WTC11 (cell line): ENCODE measurements around the gene NEDD9.

Source experiments
- ATF1 ChIP-seq: sonication (generic); formaldehyde crosslinking; IDR thresholded peaks from 2 replicates; pipeline ENCODE4 v1.8.1; 2023; ENCODE audit warnings: mild to moderate bottlenecking, moderate library complexity, missing genetic modification reagents
- CBFB ChIP-seq: sonication (generic); formaldehyde crosslinking; IDR thresholded peaks from 2 replicates; pipeline ENCODE4 v1.8.1; 2022; ENCODE audit warnings: mild to moderate bottlenecking, low read depth, missing genetic modification reagents
- CTCF ChIP-seq: fragments of 200-600 bp; IDR thresholded peaks from 2 replicates; pipeline ENCODE4 v1.8.0; 2022; ENCODE audit warnings: antibody characterized with exemption
- E2F5 ChIP-seq: sonication (generic); formaldehyde crosslinking; IDR thresholded peaks from 2 replicates; pipeline ENCODE4 v1.8.1; 2022; ENCODE audit warnings: mild to moderate bottlenecking, moderate library complexity, missing genetic modification reagents
- ELF4 ChIP-seq: sonication (generic); formaldehyde crosslinking; IDR thresholded peaks from 2 replicates; pipeline ENCODE4 v1.8.1; 2022; ENCODE audit warnings: low read depth, mild to moderate bottlenecking, moderate library complexity, missing genetic modification reagents
- IRF2 ChIP-seq: sonication (generic); formaldehyde crosslinking; IDR thresholded peaks from 2 replicates; pipeline ENCODE4 v1.8.0; 2022; ENCODE audit warnings: low read depth, missing genetic modification reagents, borderline replicate concordance
- JUN ChIP-seq: sonication (generic); formaldehyde crosslinking; IDR thresholded peaks from 2 replicates; pipeline ENCODE4 v1.8.0; 2023; ENCODE audit warnings: mild to moderate bottlenecking, missing genetic modification reagents
- KAT7 ChIP-seq: sonication (generic); formaldehyde crosslinking; IDR thresholded peaks from 2 replicates; pipeline ENCODE4 v1.8.1; 2023; ENCODE audit warnings: missing genetic modification reagents, mild to moderate bottlenecking, borderline replicate concordance
- NR1H2 ChIP-seq: sonication (generic); formaldehyde crosslinking; IDR thresholded peaks from 2 replicates; pipeline ENCODE4 v1.9.0; 2021; ENCODE audit warnings: mild to moderate bottlenecking, moderate library complexity, missing genetic modification reagents
- SMAD3 ChIP-seq: sonication (generic); formaldehyde crosslinking; IDR thresholded peaks from 2 replicates; pipeline ENCODE4 v1.8.0; 2022; ENCODE audit warnings: missing genetic modification reagents, mild to moderate bottlenecking, borderline replicate concordance
- TEAD4 ChIP-seq: sonication (generic); formaldehyde crosslinking; IDR thresholded peaks from 2 replicates; pipeline ENCODE4 v1.8.0; 2022; ENCODE audit warnings: mild to moderate bottlenecking, missing genetic modification reagents
- ZNF121 ChIP-seq: sonication (generic); formaldehyde crosslinking; IDR thresholded peaks from 2 replicates; pipeline ENCODE4 v1.8.0; 2023; ENCODE audit warnings: missing genetic modification reagents
- TF ChIP-seq, protein P1 (sequence below): fragments of 250-450 bp; sonication (Bioruptor Pico); IDR thresholded peaks from 2 replicates; pipeline ENCODE4 v1.9.0; 2021; ENCODE audit warnings: moderate library complexity, mild to moderate bottlenecking, inconsistent platforms, borderline replicate concordance
- TF ChIP-seq, protein P2 (sequence below): sonication (generic); formaldehyde crosslinking; IDR thresholded peaks from 2 replicates; pipeline ENCODE4 v1.8.1; 2023; ENCODE audit warnings: mild to moderate bottlenecking, moderate library complexity, missing genetic modification reagents

GRCh38 chr6:11218538-11219399 lies 13.7 kb downstream of the NEDD9 start:
- TF ChIP-seq IRF2 (CRISPR knock-in tag) (no peak), CTCF (no peak), E2F5 (no peak), SMAD3 (no peak), ELF4 (CRISPR knock-in tag) (no peak), TEAD4 (CRISPR knock-in tag) (no peak), KAT7 (CRISPR knock-in tag) (no peak), ZNF121 (no peak), JUN (CRISPR knock-in tag) (no peak), ATF1 (no peak), NR1H2 (CRISPR knock-in tag) (no peak), CBFB (no peak)
- TF ChIP-seq, protein P1, sequence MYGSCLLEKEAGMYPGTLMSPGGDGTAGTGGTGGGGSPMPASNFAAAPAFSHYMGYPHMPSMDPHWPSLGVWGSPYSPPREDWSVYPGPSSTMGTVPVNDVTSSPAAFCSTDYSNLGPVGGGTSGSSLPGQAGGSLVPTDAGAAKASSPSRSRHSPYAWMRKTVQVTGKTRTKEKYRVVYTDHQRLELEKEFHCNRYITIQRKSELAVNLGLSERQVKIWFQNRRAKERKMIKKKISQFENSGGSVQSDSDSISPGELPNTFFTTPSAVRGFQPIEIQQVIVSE (CRISPR knock-in tag), result no peak
- TF ChIP-seq, protein P2, sequence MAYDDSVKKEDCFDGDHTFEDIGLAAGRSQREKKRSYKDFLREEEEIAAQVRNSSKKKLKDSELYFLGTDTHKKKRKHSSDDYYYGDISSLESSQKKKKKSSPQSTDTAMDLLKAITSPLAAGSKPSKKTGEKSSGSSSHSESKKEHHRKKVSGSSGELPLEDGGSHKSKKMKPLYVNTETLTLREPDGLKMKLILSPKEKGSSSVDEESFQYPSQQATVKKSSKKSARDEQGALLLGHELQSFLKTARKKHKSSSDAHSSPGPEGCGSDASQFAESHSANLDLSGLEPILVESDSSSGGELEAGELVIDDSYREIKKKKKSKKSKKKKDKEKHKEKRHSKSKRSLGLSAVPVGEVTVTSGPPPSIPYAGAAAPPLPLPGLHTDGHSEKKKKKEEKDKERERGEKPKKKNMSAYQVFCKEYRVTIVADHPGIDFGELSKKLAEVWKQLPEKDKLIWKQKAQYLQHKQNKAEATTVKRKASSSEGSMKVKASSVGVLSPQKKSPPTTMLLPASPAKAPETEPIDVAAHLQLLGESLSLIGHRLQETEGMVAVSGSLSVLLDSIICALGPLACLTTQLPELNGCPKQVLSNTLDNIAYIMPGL (CRISPR knock-in tag), result no peak
